Measurements from ENCODE around the gene CEACAM4. TPM values are rescaled to one million over a fixed set of nuclear protein-coding genes. Genes with fewer than 3 reads are reported as not detected.

CEACAM4 gene
- total and polyA plus RNA-seq, 2 experiments from 2014 or later: not detected

- Histone ChIP-seq H3K4me1 (ENCODE audit: insufficient read depth) (no peaks in the 10 kb centered on the region), H4K20me1 (ENCODE audit: insufficient read depth, poor library complexity, severe bottlenecking) (no peaks in the 10 kb centered on the region), H3K4me3 (no peak overlapping the region), H3K79me2 (no peaks in the 10 kb centered on the region), H3K36me3 (replicated peaks; ENCODE audit: insufficient read depth, low read depth) (no peaks in the 10 kb centered on the region), H3K9me2 (replicated peaks; ENCODE audit: insufficient read depth) (no peaks in the 10 kb centered on the region), H3K27ac (no peak overlapping the region), H2AFZ (no peak overlapping the region), H3K27me3 (peaks cover 3% of the 10 kb centered on the region), H3K9me3 (ENCODE audit: low read depth) (no peaks in the 10 kb centered on the region), H3K4me2 (no peak overlapping the region)
- no peak for DNase-seq (ENCODE audit: low spot score)
- TF ChIP-seq EZH2 (IDR thresholded peaks at IDR 0.05; ENCODE audit: borderline replicate concordance) (no peak), EZH2phosphoT487 (IDR thresholded peaks at IDR 0.05; ENCODE audit: low read depth, severe bottlenecking, unreplicated experiment) (no peak), CTCF (IDR thresholded peaks at IDR 0.05; ENCODE audit: poor library complexity) (no peak)
- 63% methylated on average over 11 of the region's 11 CpGs for WGBS (ENCODE audit: low lambda C conversion rate, missing lambda C conversion rate)
These were observed 57.3 kb downstream of the CEACAM4 start for GRCh38 chr19:41569481-41570150.

Small RNA genes within 50 kb of the gene (small RNA-seq; reads per million reads assigned to genes)
- gene AC243960.4: not detected

Other genes with a start within 250 kb of the CEACAM4 start
- 7.4 and 13.7 TPM in 2 replicates for gene EXOSC5, start 229.7 kb downstream of the CEACAM4 start, total RNA-seq
- 21.2 and 22.4 TPM in 2 replicates for gene EXOSC5, start 229.7 kb downstream of the CEACAM4 start, polyA plus RNA-seq
- gene BCKDHA, start 229.3 kb downstream of the CEACAM4 start, total RNA-seq: 28.1 and 30.3 TPM in 2 replicates
- gene BCKDHA, start 229.3 kb downstream of the CEACAM4 start, polyA plus RNA-seq: 30.3 and 39.6 TPM in 2 replicates
- 5.3 and 9.2 TPM in 2 replicates for gene B3GNT8, start 199.7 kb downstream of the CEACAM4 start, total RNA-seq
- 14.6 and 17.7 TPM in 2 replicates for gene B3GNT8, start 199.7 kb downstream of the CEACAM4 start, polyA plus RNA-seq
- gene DMAC2, start 187.2 kb downstream of the CEACAM4 start, total RNA-seq: 54.7 and 62.0 TPM in 2 replicates
- gene DMAC2, start 187.2 kb downstream of the CEACAM4 start, polyA plus RNA-seq: 63.9 and 66.8 TPM in 2 replicates
- gene ERICH4, start 183.9 kb downstream of the CEACAM4 start, total RNA-seq: 2.3 and 3.7 TPM in 2 replicates
- 1.1 and 4.3 TPM in 2 replicates for gene ERICH4, start 183.9 kb downstream of the CEACAM4 start, polyA plus RNA-seq
- 0.33 TPM in 1 of 2 replicates, not detected in the other for gene CEACAM21, start 50.9 kb downstream of the CEACAM4 start, total RNA-seq
- not detected in 2 replicates for gene CEACAM21, start 50.9 kb downstream of the CEACAM4 start, polyA plus RNA-seq
- gene CEACAM7, start 61.2 kb upstream of the CEACAM4 start, total RNA-seq: 2.7 and 6.3 TPM in 2 replicates
- not detected in 2 replicates for gene CEACAM7, start 61.2 kb upstream of the CEACAM4 start, polyA plus RNA-seq
- gene CEACAM5, start 81.6 kb upstream of the CEACAM4 start, total RNA-seq: 2.7 and 11.5 TPM in 2 replicates
- 0.96 and 1.5 TPM in 2 replicates for gene CEACAM5, start 81.6 kb upstream of the CEACAM4 start, polyA plus RNA-seq
- 7.9 and 16.0 TPM in 2 replicates for gene CEACAM6, start 128.5 kb upstream of the CEACAM4 start, total RNA-seq
- gene CEACAM6, start 128.5 kb upstream of the CEACAM4 start, polyA plus RNA-seq: 4.5 and 5.3 TPM in 2 replicates
- not detected in 2 replicates for gene CEACAM3, start 169.5 kb upstream of the CEACAM4 start, total RNA-seq
- gene CEACAM3, start 169.5 kb upstream of the CEACAM4 start, polyA plus RNA-seq: not detected in 2 replicates
- not detected in 2 replicates for gene LYPD4, start 217.6 kb upstream of the CEACAM4 start, total RNA-seq
- gene LYPD4, start 217.6 kb upstream of the CEACAM4 start, polyA plus RNA-seq: not detected in 2 replicates
- gene DMRTC2, start 218.0 kb upstream of the CEACAM4 start, total RNA-seq: not detected in 2 replicates
- gene DMRTC2, start 218.0 kb upstream of the CEACAM4 start, polyA plus RNA-seq: not detected in 2 replicates
- 740 and 840 TPM in 2 replicates for gene RPS19, start 233.2 kb upstream of the CEACAM4 start, total RNA-seq
- 1,425 and 1,529 TPM in 2 replicates for gene RPS19, start 233.2 kb upstream of the CEACAM4 start, polyA plus RNA-seq

All from hepatocyte (in vitro differentiated cells).